Neural progenitor cell (in vitro differentiated cells): ENCODE data around the gene ZNF148. TPM values are rescaled to one million over a fixed set of nuclear protein-coding genes. Genes with fewer than 3 reads are reported as not detected.

Experiments used
- DNase-seq: peaks from one replicate; pipeline ENCODE4 v3.0.0-alpha.2; 2016; ENCODE audit warnings: low spot score
- H2AFZ ChIP-seq: fragments of 200-600 bp; sonication (generic); replicated peaks from 2 replicates; pipeline ENCODE4 v1.6.1; 2016; ENCODE audit warnings: antibody characterized with exemption
- H3F3A ChIP-seq: fragments of 200-600 bp; sonication (generic); 2 replicates; pipeline ENCODE4 v1.6.1; 2016; ENCODE audit warnings: antibody characterized with exemption, low read depth
- H3K27ac ChIP-seq: fragments of 200-600 bp; sonication (generic); 2 replicates; pipeline ENCODE4 v1.5.1; 2016; ENCODE audit warnings: mild to moderate bottlenecking
- H3K27me3 ChIP-seq: fragments of 200-600 bp; sonication (generic); 2 replicates; pipeline ENCODE4 v1.6.1; 2016; ENCODE audit warnings: mild to moderate bottlenecking, moderate library complexity
- H3K36me3 ChIP-seq: fragments of 200-600 bp; sonication (generic); 2 replicates; pipeline ENCODE4 v1.5.1; 2016
- H3K4me1 ChIP-seq: fragments of 200-600 bp; sonication (generic); 2 replicates; pipeline ENCODE4 v1.6.1; 2016; ENCODE audit warnings: mixed run types
- H3K4me2 ChIP-seq: fragments of 200-600 bp; sonication (generic); 2 replicates; pipeline ENCODE4 v1.6.1; 2016
- H3K4me3 ChIP-seq: fragments of 200-600 bp; sonication (generic); 2 replicates; pipeline ENCODE4 v1.5.1; 2016
- H3K79me2 ChIP-seq: fragments of 200-600 bp; sonication (generic); 2 replicates; pipeline ENCODE4 v1.6.1; 2016; ENCODE audit warnings: low read depth
- H3K9ac ChIP-seq: fragments of 200-600 bp; sonication (generic); 2 replicates; pipeline ENCODE4 v1.6.1; 2016
- H3K9me3 ChIP-seq: fragments of 200-600 bp; sonication (generic); 2 replicates; pipeline ENCODE4 v1.5.1; 2016; ENCODE audit warnings: low read depth
- H4K20me1 ChIP-seq: fragments of 200-600 bp; sonication (generic); 2 replicates; pipeline ENCODE4 v1.6.1; 2016; ENCODE audit warnings: low read depth
- H3K27ac Mint-ChIP-seq: 3 replicates; pipeline ENCODE4 v1.8.0; 2021; ENCODE audit warnings: mixed read lengths
- H3K27me3 Mint-ChIP-seq: 2 replicates; pipeline ENCODE4 v1.8.0; 2022; ENCODE audit warnings: low read depth, mild to moderate bottlenecking, inconsistent platforms, moderate library complexity, mixed read lengths; ENCODE audit not compliant: insufficient read depth
- H3K36me3 Mint-ChIP-seq: 3 replicates; pipeline ENCODE4 v1.8.0; 2021; ENCODE audit warnings: mixed read lengths
- H3K4me1 Mint-ChIP-seq: 3 replicates; pipeline ENCODE4 v1.8.0; 2021; ENCODE audit warnings: mixed read lengths
- H3K4me3 Mint-ChIP-seq: 3 replicates; pipeline ENCODE4 v1.8.0; 2021; ENCODE audit warnings: mild to moderate bottlenecking, moderate library complexity, mixed read lengths
- H3K9me3 Mint-ChIP-seq: 3 replicates; pipeline ENCODE4 v1.8.0; 2020; ENCODE audit warnings: mixed read lengths
- CTCF ChIP-seq: fragments of 200-600 bp; sonication (generic); IDR thresholded peaks from 2 replicates; pipeline ENCODE4 v1.5.1; 2017; ENCODE audit warnings: antibody characterized with exemption, mild to moderate bottlenecking
- EZH2 ChIP-seq: fragments of 200-600 bp; sonication (generic); IDR thresholded peaks from 2 replicates; pipeline ENCODE4 v1.6.1; 2017; ENCODE audit warnings: antibody characterized with exemption, mild to moderate bottlenecking, moderate library complexity
- EZH2phosphoT487 ChIP-seq: fragments of 200-600 bp; sonication (generic); IDR thresholded peaks from 2 replicates; pipeline ENCODE4 v1.6.1; 2017; ENCODE audit warnings: antibody characterized with exemption
- total RNA-seq: library from RNA; depleted of rRNA; stranded (reverse); fragments of >200 nt; gene quantifications from 2 replicates; pipeline ENCODE4 v1.2.3, GENCODE V29; 2015; ENCODE audit warnings: low replicate concordance

The ZNF148 gene
- total RNA-seq, 1 donor from 2014 or later, result 37.1 TPM

GRCh38 chr3:125318167-125318865 is 56.8 kb downstream of the ZNF148 start:
- H3K36me3 Mint-ChIP-seq, result peaks cover 28% of the 10 kb centered on the region
- no peak overlapping the region for H3K4me3 Mint-ChIP-seq
- Histone ChIP-seq H3K36me3 (peaks cover 6% of the 10 kb centered on the region), H3K9me3 (no peaks in the 10 kb centered on the region), H2AFZ (no peak overlapping the region), H3K9ac (no peak overlapping the region), H3K79me2 (peaks cover 5% of the 10 kb centered on the region), H3K4me1 (peaks cover 29% of the 10 kb centered on the region), H3K27me3 (no peaks in the 10 kb centered on the region), H3K27ac (peak overlapping the region; percentile 84), H4K20me1 (no peaks in the 10 kb centered on the region), H3K4me2 (peak overlapping the region; percentile 65), H3K4me3 (no peak overlapping the region), H3F3A (peaks cover 16% of the 10 kb centered on the region)
- H3K27me3 Mint-ChIP-seq, result no peaks in the 10 kb centered on the region
- TF ChIP-seq EZH2 (no peak), EZH2phosphoT487 (no peak), CTCF (no peak)
- no peaks in the 10 kb centered on the region for H3K9me3 Mint-ChIP-seq
- DNase-seq, result peak; percentile 43
- H3K4me1 Mint-ChIP-seq, result peaks cover 15% of the 10 kb centered on the region
- H3K27ac Mint-ChIP-seq, result peak overlapping the region; percentile 90

- Histone ChIP-seq H3K36me3 (peaks cover 4% of the 10 kb centered on the region), H4K20me1 (no peaks in the 10 kb centered on the region), H3K9ac (no peak overlapping the region), H3K79me2 (no peaks in the 10 kb centered on the region), H3K4me1 (peaks cover 27% of the 10 kb centered on the region), H3K4me3 (no peak overlapping the region), H2AFZ (no peak overlapping the region), H3K4me2 (no peak overlapping the region), H3K9me3 (no peaks in the 10 kb centered on the region), H3F3A (peaks cover 16% of the 10 kb centered on the region), H3K27me3 (no peaks in the 10 kb centered on the region), H3K27ac (peak overlapping the region; percentile 84)
- Mint-ChIP-seq H3K27me3 (no peaks in the 10 kb centered on the region), H3K4me3 (no peak overlapping the region), H3K4me1 (peaks cover 15% of the 10 kb centered on the region), H3K27ac (no peak overlapping the region), H3K9me3 (no peaks in the 10 kb centered on the region), H3K36me3 (peaks cover 30% of the 10 kb centered on the region)
- DNase-seq, result no peak
- no peak for TF ChIP-seq EZH2phosphoT487
- TF ChIP-seq CTCF, result no peak
- TF ChIP-seq EZH2, result no peak
Observed at GRCh38 chr3:125317761-125318160, 57.4 kb downstream of the ZNF148 start.

GRCh38 chr3:125316949-125317348 is 58.2 kb downstream of the ZNF148 start:
- no peak for DNase-seq
- Histone ChIP-seq H3K9me3 (no peaks in the 10 kb centered on the region), H3K27me3 (no peaks in the 10 kb centered on the region), H3K36me3 (peaks cover 4% of the 10 kb centered on the region), H3K4me2 (no peak overlapping the region), H3K9ac (no peak overlapping the region), H3F3A (peaks cover 16% of the 10 kb centered on the region), H3K27ac (no peak overlapping the region), H4K20me1 (peaks cover 2% of the 10 kb centered on the region), H3K79me2 (peaks cover 6% of the 10 kb centered on the region), H3K4me3 (no peak overlapping the region), H2AFZ (no peak overlapping the region), H3K4me1 (peaks cover 24% of the 10 kb centered on the region)
- Mint-ChIP-seq H3K9me3 (peaks cover under 1% of the 10 kb centered on the region), H3K4me1 (peaks cover 15% of the 10 kb centered on the region), H3K4me3 (no peak overlapping the region), H3K27ac (no peak overlapping the region), H3K36me3 (peaks cover 34% of the 10 kb centered on the region), H3K27me3 (no peaks in the 10 kb centered on the region)
- no peak for TF ChIP-seq CTCF
- TF ChIP-seq EZH2, result no peak
- TF ChIP-seq EZH2phosphoT487, result no peak
